Lung microvascular endothelial cell (primary cell): Measurements from ENCODE around the gene NXPH4. TPM values are rescaled to one million over a fixed set of nuclear protein-coding genes. Genes with fewer than 3 reads are reported as not detected.
A peak's percentile ranks its signal among the peaks of the same experiment; 100 is the strongest.

Source experiments
- DNase-seq, 2 donors: peaks; one replicate each; pipeline versions ENCODE4 v3.0.0 to v3.0.0-alpha.2; 2010; ENCODE audit warnings: low read depth in 2 of 2
- total RNA-seq: library from RNA; depleted of rRNA; stranded (reverse); fragments of >200 nt; gene quantifications from 2 replicates; pipeline ENCODE4 v1.2.1, GENCODE V29; 2014

Gene NXPH4
- total RNA-seq, 1 donor from 2014 or later, result under 0.01 TPM

GRCh38 chr12:57203791-57204190 lies 12.8 kb upstream of the NXPH4 start:
- no peak for DNase-seq

GRCh38 chr12:57204454-57204853 lies 12.1 kb upstream of the NXPH4 start:
- DNase-seq, result no peak

- DNase-seq, result no peak
Observed at GRCh38 chr12:57205186-57205585, 11.4 kb upstream of the NXPH4 start.

- no peak for DNase-seq
Observed at GRCh38 chr12:57205931-57206330, 10.7 kb upstream of the NXPH4 start.

GRCh38 chr12:57207731-57208630 lies 8.6 kb upstream of the NXPH4 start:
- no peak for DNase-seq

- peak; percentile 14 to 84 for DNase-seq
Observed at GRCh38 chr12:57208631-57209282, 7.8 kb upstream of the NXPH4 start.

GRCh38 chr12:57209916-57210315 lies 6.7 kb upstream of the NXPH4 start:
- no peak for DNase-seq

GRCh38 chr12:57210461-57210860 lies 6.1 kb upstream of the NXPH4 start:
- no peak for DNase-seq

GRCh38 chr12:57210926-57211692 lies 5.5 kb upstream of the NXPH4 start:
- no peak for DNase-seq

- DNase-seq, result no peak
Observed at GRCh38 chr12:57211791-57212700, 4.5 kb upstream of the NXPH4 start.

GRCh38 chr12:57212701-57213057 lies 3.9 kb upstream of the NXPH4 start:
- DNase-seq, result no peak

GRCh38 chr12:57213058-57213715 lies 3.4 kb upstream of the NXPH4 start:
- peak; percentile 88 to 89 for DNase-seq

GRCh38 chr12:57213763-57214397 lies 2.7 kb upstream of the NXPH4 start:
- DNase-seq, result no peak

- DNase-seq, result peak; percentile 61 to 72
Observed at GRCh38 chr12:57214398-57214781, 2.2 kb upstream of the NXPH4 start.

- DNase-seq, result no peak
Observed at GRCh38 chr12:57215065-57215464, 1.5 kb upstream of the NXPH4 start.

GRCh38 chr12:57215668-57216013 lies 953 bp upstream of the NXPH4 start:
- DNase-seq, result no peak

- DNase-seq, result no peak
Observed at GRCh38 chr12:57216921-57217879, 606 bp downstream of the NXPH4 start.

- DNase-seq, result no peak
Observed at GRCh38 chr12:57218030-57218853, 1.6 kb downstream of the NXPH4 start.
